ENCODE results near the gene SSH2. TPM values are rescaled to one million over a fixed set of nuclear protein-coding genes. Genes with fewer than 3 reads are reported as not detected.

SSH2 gene
- total and polyA plus RNA-seq, 2 experiments from 2014 or later, result 8.3 to 18.9 TPM

GRCh38 chr17:29927546-29927945 lies 2.5 kb downstream of the SSH2 start:
- no peaks in the 10 kb centered on the region for H4K20me1 ChIP-seq (ENCODE audit: insufficient read depth)

DNA sequence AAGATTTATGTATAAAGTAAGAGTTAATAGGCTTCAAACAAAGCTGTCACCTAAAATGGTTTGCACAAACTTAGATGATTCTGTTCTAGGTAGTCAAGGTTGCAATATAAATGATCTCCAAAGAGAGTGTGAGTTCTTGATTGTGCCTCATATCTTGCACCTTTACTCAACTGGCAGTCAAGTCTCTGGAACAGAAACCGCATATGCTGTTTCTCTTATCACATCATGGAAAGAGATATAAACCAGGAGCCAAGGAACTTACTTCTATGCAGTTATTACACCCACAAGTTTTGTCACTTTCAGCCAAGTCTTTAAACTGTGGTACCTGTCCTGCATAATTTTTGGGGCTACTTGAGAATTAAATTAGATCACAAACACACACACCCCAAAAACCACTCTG lies 5.2 kb downstream of the SSH2 start:
- Histone ChIP-seq H3K79me2 (ENCODE audit: insufficient read depth) (peaks cover 100% of the 10 kb centered on the region), H3K9me3 (ENCODE audit: low read depth) (no peaks in the 10 kb centered on the region), H3K27ac (no peak overlapping the region), H4K20me1 (ENCODE audit: insufficient read depth) (no peaks in the 10 kb centered on the region), H3K4me3 (no peak overlapping the region), H3F3A (ENCODE audit: insufficient read depth) (peaks cover 10% of the 10 kb centered on the region; the same call in 1 of the 2 replicates), H3K36me3 (ENCODE audit: low read depth) (no peaks in the 10 kb centered on the region), H3K4me1 (ENCODE audit: insufficient read depth) (peaks cover 16% of the 10 kb centered on the region), H3K4me2 (ENCODE audit: unreplicated experiment) (no peak overlapping the region), H2AFZ (no peak overlapping the region), H3K9ac (no peak overlapping the region), H3K27me3 (replicated peaks; ENCODE audit: insufficient read depth) (no peaks in the 10 kb centered on the region), H3K9me2 (ENCODE audit: insufficient read depth) (no peaks in the 10 kb centered on the region)
- no peak for DNase-seq
- TF ChIP-seq EZH2phosphoT487 (IDR thresholded peaks at IDR 0.05; ENCODE audit: insufficient read depth, low read depth), result no peak
- no peak for TF ChIP-seq EZH2 (IDR thresholded peaks at IDR 0.05; ENCODE audit: insufficient read depth, poor library complexity, severe bottlenecking)
- 93 to 100% methylated on average over 1 of the region's 1 CpG for WGBS, 2 experiments (ENCODE audit: low coverage in 1 of 2, low lambda C conversion rate in 2 of 2, missing lambda C conversion rate in 2 of 2)
- in situ Hi-C loops (cut with MboI), result no loop called here

More at GRCh38 chr17:29927546-29927945, 2.5 kb downstream of the SSH2 start:
- peaks cover 20% of the 10 kb centered on the region for H3K4me1 ChIP-seq (ENCODE audit: insufficient read depth)
- no peak for DNase-seq
- TF ChIP-seq EZH2 (IDR thresholded peaks at IDR 0.05; ENCODE audit: insufficient read depth, poor library complexity, severe bottlenecking) (no peak), EZH2phosphoT487 (IDR thresholded peaks at IDR 0.05; ENCODE audit: insufficient read depth, low read depth) (no peak)
- no peak overlapping the region for H2AFZ ChIP-seq
- H3K27ac ChIP-seq, result no peak overlapping the region
- in situ Hi-C loops (cut with MboI), result no loop called here
- no peaks in the 10 kb centered on the region for H3K36me3 ChIP-seq (ENCODE audit: low read depth)
- no peak overlapping the region for H3K9ac ChIP-seq
- H3K4me2 ChIP-seq (ENCODE audit: unreplicated experiment), result peak overlapping the region; percentile 93
- H3K79me2 ChIP-seq (ENCODE audit: insufficient read depth), result peaks cover 73% of the 10 kb centered on the region
- 0 out of 2 replicates have a peak overlapping the region, but pooled peaks have one; percentile 80 for H3K4me3 ChIP-seq
- H3K9me2 ChIP-seq (ENCODE audit: insufficient read depth), result no peaks in the 10 kb centered on the region
- H3K9me3 ChIP-seq (ENCODE audit: low read depth), result no peaks in the 10 kb centered on the region
- WGBS, 2 experiments (ENCODE audit: low coverage in 1 of 2, low lambda C conversion rate in 2 of 2, missing lambda C conversion rate in 2 of 2), result 19 to 30% methylated on average over 1 of the region's 1 CpG
- H3F3A ChIP-seq (ENCODE audit: insufficient read depth), result peaks cover 10% of the 10 kb centered on the region; the same call in 1 of the 2 replicates
- no peaks in the 10 kb centered on the region for H3K27me3 ChIP-seq (replicated peaks; ENCODE audit: insufficient read depth)

GRCh38 chr17:29918922-29919856 lies 10.8 kb downstream of the SSH2 start:
- H3K9me2 ChIP-seq (ENCODE audit: insufficient read depth), result no peaks in the 10 kb centered on the region
- in situ Hi-C loops (cut with MboI), result no loop called here
- H3K4me1 ChIP-seq (ENCODE audit: insufficient read depth), result peaks cover 22% of the 10 kb centered on the region
- H3K9me3 ChIP-seq (ENCODE audit: low read depth), result no peaks in the 10 kb centered on the region
- H3K36me3 ChIP-seq (ENCODE audit: low read depth), result no peaks in the 10 kb centered on the region
- WGBS, 2 experiments (ENCODE audit: low coverage in 1 of 2, low lambda C conversion rate in 2 of 2, missing lambda C conversion rate in 2 of 2), result 86% methylated on average over 3 of the region's 3 CpGs
- peak overlapping the region; percentile 64 for H3K4me2 ChIP-seq (ENCODE audit: unreplicated experiment)
- peaks cover 16% of the 10 kb centered on the region; the same call in 1 of the 2 replicates for H3F3A ChIP-seq (ENCODE audit: insufficient read depth)
- H3K27ac ChIP-seq, result peak overlapping the region; percentile 71
- peaks cover 87% of the 10 kb centered on the region for H3K79me2 ChIP-seq (ENCODE audit: insufficient read depth)
- H3K9ac ChIP-seq, result peak overlapping the region; percentile 38; the same call in 1 of the 2 replicates
- peak overlapping the region; percentile 14; the same call in 1 of the 2 replicates for H2AFZ ChIP-seq
- H4K20me1 ChIP-seq (ENCODE audit: insufficient read depth), result no peaks in the 10 kb centered on the region
- no peaks in the 10 kb centered on the region for H3K27me3 ChIP-seq (replicated peaks; ENCODE audit: insufficient read depth)
- TF ChIP-seq EZH2phosphoT487 (IDR thresholded peaks at IDR 0.05; ENCODE audit: insufficient read depth, low read depth), result no peak
- TF ChIP-seq EZH2 (IDR thresholded peaks at IDR 0.05; ENCODE audit: insufficient read depth, poor library complexity, severe bottlenecking), result no peak
- peak; percentile 62 for DNase-seq
- peak overlapping the region; percentile 43; the same call in 1 of the 2 replicates for H3K4me3 ChIP-seq

DNA sequence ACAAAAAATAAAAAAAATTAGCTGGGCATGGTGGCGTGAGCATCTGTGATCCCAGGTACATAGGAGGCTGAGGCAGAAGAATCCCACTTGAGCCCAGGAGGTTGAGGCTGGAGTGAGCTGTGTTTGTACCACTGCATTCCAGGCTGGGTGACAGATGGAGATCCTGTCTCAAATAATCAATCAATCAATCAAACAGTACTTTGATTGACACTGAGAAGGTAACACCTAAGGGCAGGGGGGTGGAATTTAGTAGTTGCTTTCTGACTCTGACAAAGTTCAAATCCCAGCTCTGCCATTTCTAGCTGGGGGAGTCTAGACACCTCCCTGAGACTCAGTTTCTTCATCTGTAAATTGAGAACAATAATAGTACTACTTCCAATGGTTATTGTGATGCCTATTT lies 12.0 kb downstream of the SSH2 start:
- 0 out of 2 replicates have a peak overlapping the region, but pooled peaks have one; percentile 71 for H3K27ac ChIP-seq
- TF ChIP-seq EZH2phosphoT487 (IDR thresholded peaks at IDR 0.05; ENCODE audit: insufficient read depth, low read depth) (no peak), EZH2 (IDR thresholded peaks at IDR 0.05; ENCODE audit: insufficient read depth, poor library complexity, severe bottlenecking) (no peak)
- peaks cover 84% of the 10 kb centered on the region for H3K79me2 ChIP-seq (ENCODE audit: insufficient read depth)
- 100% methylated on average over 1 of the region's 1 CpG for WGBS, 2 experiments (ENCODE audit: low coverage in 1 of 2, low lambda C conversion rate in 2 of 2, missing lambda C conversion rate in 2 of 2)
- peaks cover 22% of the 10 kb centered on the region for H3K4me1 ChIP-seq (ENCODE audit: insufficient read depth)
- H3K9me3 ChIP-seq (ENCODE audit: low read depth), result no peaks in the 10 kb centered on the region
- no peak overlapping the region for H3K4me3 ChIP-seq
- no peaks in the 10 kb centered on the region for H3K27me3 ChIP-seq (replicated peaks; ENCODE audit: insufficient read depth)
- no peak overlapping the region for H2AFZ ChIP-seq
- H3K4me2 ChIP-seq (ENCODE audit: unreplicated experiment), result no peak overlapping the region
- no peak overlapping the region for H3K9ac ChIP-seq
- H3K9me2 ChIP-seq (ENCODE audit: insufficient read depth), result no peaks in the 10 kb centered on the region
- peaks cover 16% of the 10 kb centered on the region; the same call in 1 of the 2 replicates for H3F3A ChIP-seq (ENCODE audit: insufficient read depth)
- H3K36me3 ChIP-seq (ENCODE audit: low read depth), result no peaks in the 10 kb centered on the region
- no peaks in the 10 kb centered on the region for H4K20me1 ChIP-seq (ENCODE audit: insufficient read depth)
- no peak for DNase-seq
- in situ Hi-C loops (cut with MboI), result no loop called here

All from GM23248 (cell line).